HG02763 (cell line): Measurements from ENCODE around the gene UBR4.

ENCODE experiments used
- ATAC-seq: cut with Tn5 transposase; IDR thresholded peaks from one replicate; pipeline ENCODE4 v1.9.1; 2021; ENCODE audit warnings: mild to moderate bottlenecking, moderate library complexity; ENCODE audit not compliant: unreplicated experiment

UBR4 gene

GRCh38 chr1:19059773-19060172, 150.3 kb downstream of the UBR4 start:
- ATAC-seq: no peak

GRCh38 chr1:19058476-19058797, 151.6 kb downstream of the UBR4 start:
- no peak for ATAC-seq

- no peak for ATAC-seq
These were observed 152.1 kb downstream of the UBR4 start for GRCh38 chr1:19057784-19058475.

- no peak for ATAC-seq
These were observed 152.8 kb downstream of the UBR4 start for GRCh38 chr1:19057182-19057779.

- ATAC-seq: no peak
These were observed 154.4 kb downstream of the UBR4 start for GRCh38 chr1:19055701-19056100.

- ATAC-seq: no peak
These were observed 155.1 kb downstream of the UBR4 start for GRCh38 chr1:19055001-19055400.

- ATAC-seq: no peak
These were observed 155.8 kb downstream of the UBR4 start for GRCh38 chr1:19054216-19054615.

GRCh38 chr1:19053486-19053885, 156.6 kb downstream of the UBR4 start:
- no peak for ATAC-seq

- ATAC-seq: no peak
These were observed 160.3 kb downstream of the UBR4 start for GRCh38 chr1:19049798-19050197.

GRCh38 chr1:19049128-19049768, 160.8 kb downstream of the UBR4 start:
- no peak for ATAC-seq

GRCh38 chr1:19046972-19047731, 162.9 kb downstream of the UBR4 start:
- ATAC-seq: no peak

- ATAC-seq: no peak
These were observed 163.9 kb downstream of the UBR4 start for GRCh38 chr1:19045898-19046880.

GRCh38 chr1:19044975-19045831, 164.9 kb downstream of the UBR4 start:
- ATAC-seq: no peak

- no peak for ATAC-seq
These were observed 165.6 kb downstream of the UBR4 start for GRCh38 chr1:19044471-19044870.

GRCh38 chr1:19043579-19044443, 166.3 kb downstream of the UBR4 start:
- ATAC-seq: no peak

GRCh38 chr1:19042675-19043578, 167.1 kb downstream of the UBR4 start:
- no peak for ATAC-seq

- ATAC-seq: no peak
These were observed 169.9 kb downstream of the UBR4 start for GRCh38 chr1:19040010-19040680.
